ENCODE results near the gene ANGPTL4.
A peak's percentile ranks its signal among the peaks of the same experiment; 100 is the strongest.
"Not testable (repeated sequence)": the region's sequence is repeated elsewhere in the genome, so short reads cannot be mapped to it uniquely, and the experiment has no call there.

ANGPTL4 gene

DNA sequence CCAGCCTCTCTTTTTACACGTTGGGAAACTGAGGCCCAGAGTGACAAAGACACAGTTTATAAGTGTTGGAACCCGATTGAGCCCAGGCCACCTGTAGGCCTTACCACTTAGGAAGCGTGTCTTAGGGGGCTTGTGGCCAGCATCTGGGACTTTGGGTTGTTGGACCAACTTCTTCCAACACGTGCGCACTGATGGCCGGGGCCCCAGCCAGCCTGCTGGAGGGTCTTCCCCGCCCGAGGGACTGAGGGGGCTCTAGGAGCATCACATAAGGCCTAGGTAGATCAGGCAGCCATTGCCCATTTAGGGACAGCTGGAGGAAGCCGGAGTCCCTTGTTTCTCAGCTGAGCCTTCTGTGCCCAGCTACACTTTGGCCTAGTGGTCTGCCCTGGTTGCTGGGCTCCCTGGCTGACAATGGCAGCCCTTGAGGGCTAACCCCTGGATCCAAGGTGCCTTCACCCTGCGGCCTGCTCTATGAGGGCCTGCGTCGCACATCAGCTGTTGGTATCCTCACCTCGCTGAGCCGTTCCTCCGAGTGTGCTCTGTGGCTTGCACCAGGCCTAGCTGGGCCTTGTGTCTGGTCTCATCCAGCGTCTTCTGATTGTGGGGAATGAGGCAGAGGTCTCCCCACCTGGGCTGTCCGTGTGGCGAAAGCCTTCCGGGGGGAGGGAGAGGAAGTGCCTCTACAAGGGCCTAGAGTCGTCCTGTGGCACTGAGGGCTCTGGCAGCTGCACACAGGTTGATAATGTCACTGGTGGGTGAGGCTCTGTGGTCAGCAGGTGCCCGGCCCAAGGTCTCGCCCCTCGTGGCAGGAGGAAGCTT is 27.5 kb downstream of the ANGPTL4 start:
- DNase-seq = no peak

- DNase-seq = no peak
These were observed 28.1 kb downstream of the ANGPTL4 start for GRCh38 chr19:8392017-8392591.

- DNase-seq = no peak
These were observed 29.4 kb downstream of the ANGPTL4 start for GRCh38 chr19:8393192-8393870.

GRCh38 chr19:8393871-8394250 is 29.9 kb downstream of the ANGPTL4 start:
- no peak for DNase-seq

- DNase-seq = no peak
These were observed 31.7 kb downstream of the ANGPTL4 start for GRCh38 chr19:8395621-8396082.

GRCh38 chr19:8396185-8396562 is 32.2 kb downstream of the ANGPTL4 start:
- DNase-seq = no peak

DNA sequence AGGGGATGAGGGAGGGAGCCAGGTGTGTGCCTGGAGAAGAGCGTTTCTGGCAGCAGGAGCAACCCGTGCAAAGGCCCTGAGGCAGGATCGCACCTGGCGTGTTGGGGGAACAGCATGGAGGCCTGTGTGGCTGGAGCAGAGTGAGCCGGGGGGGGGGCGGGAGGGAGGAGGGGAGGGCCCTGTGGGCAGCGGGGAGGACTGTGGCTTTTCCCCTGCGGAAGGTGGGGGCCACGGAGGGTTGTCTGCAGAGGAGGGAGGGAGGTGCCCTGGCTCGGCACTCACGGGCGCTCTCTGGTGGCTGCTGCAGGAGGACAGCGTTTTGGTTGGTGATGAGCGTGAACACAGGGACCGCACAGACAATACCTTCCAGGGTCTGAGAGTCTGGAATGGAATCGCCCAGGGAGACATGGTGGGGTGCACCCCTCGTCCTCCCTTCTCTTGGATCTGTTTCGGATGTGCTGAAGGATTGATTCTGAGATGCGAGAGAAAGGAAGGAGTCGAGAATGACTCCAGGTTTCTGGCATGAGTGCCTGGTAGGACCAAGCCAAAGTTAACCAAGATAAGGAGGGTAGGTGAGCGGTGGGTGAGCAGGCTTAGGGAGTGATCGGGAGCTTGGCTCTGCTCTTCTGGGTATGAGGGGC is 32.7 kb downstream of the ANGPTL4 start:
- DNase-seq = no peak

- DNase-seq = no peak
These were observed 33.3 kb downstream of the ANGPTL4 start for GRCh38 chr19:8397271-8397670.

GRCh38 chr19:8397746-8398310 is 33.9 kb downstream of the ANGPTL4 start:
- no peak for DNase-seq

DNA sequence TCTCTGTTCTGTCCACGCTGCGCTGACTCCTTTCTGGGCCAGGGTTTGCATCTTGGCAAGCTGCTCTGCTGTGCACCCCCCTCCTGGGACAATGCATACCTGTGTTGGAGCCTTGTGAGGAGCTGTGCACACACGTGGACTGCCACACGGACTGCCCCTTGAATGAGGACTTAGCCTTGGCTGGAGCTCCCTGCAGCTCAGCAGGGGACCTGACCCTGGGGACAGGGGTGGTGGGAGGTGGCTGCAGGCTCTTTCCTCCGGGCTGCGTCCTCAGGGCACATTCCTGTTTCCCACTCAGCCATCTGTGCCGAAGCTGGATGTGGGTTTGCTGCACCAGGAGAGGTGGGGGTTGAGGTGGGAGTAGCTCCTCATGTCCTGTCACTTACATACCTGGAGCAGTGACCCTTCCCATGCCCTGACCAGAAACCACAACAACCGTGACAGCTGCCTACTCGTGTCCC is 34.4 kb downstream of the ANGPTL4 start:
- DNase-seq = no peak

DNA sequence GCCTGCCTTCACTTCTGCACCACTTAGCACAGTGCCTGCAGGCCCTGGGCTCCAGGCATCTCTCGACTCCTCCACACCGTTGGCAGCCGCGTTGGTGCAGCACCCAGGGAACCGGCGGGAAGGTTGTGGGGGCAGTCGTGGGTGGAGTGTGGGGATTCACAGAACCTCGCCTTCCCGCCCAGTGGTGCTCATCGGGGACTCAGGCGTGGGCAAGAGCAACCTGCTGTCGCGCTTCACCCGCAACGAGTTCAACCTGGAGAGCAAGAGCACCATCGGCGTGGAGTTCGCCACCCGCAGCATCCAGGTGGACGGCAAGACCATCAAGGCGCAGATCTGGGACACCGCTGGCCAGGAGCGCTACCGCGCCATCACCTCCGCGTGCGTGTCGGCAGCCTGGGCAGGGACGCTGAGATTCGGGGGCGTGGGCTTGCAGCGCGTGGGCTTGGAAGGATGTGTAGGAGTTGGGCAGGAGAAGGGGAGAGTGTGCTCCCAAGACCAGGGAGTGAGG is 35.8 kb downstream of the ANGPTL4 start:
- DNase-seq = no peak

DNA sequence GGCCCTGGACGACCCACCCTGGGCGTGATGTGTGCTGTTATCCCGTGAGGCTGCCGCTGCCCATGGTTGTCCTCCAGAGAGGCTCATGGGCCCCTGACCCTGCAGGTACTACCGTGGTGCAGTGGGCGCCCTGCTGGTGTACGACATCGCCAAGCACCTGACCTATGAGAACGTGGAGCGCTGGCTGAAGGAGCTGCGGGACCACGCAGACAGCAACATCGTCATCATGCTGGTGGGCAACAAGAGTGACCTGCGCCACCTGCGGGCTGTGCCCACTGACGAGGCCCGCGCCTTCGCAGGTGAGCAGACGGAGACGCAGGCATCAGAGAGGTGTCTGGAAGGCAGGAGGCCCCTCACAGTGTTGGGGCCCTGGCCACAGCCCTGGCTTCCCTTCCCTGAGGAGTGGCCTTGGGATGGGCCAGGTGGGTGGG is 38.0 kb downstream of the ANGPTL4 start:
- DNase-seq = no peak

DNA sequence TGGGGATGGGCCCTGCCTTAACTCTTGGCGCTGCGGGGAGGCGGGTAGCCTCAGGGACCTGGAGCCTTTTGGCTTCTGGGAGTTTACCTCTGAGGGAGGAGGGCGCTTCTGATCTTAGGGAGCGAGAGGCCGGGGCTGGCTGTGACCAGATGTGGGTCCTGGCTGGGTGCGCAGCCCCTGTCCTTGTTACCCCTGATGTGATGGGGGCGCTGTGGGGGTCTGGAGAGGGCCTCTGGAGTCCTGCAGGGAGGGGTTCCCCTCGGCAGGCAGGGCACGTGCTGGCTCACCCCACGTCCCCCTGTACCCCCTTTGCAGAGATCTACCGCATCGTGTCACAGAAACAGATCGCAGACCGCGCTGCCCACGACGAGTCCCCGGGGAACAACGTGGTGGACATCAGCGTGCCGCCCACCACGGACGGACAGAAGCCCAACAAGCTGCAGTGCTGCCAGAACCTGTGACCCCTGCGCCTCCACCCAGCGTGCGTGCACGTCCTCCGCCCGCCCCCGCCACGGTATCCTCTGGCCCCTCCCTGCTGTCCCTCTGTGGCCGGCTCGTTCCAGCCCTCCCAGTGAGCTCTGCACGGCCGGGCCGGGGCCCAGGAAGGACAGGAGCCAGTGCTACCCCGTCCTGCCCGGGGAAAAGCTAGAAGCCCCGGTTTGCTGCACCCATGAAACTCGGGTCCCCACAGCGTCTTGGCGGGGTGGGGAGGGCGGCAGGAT is 39.3 kb downstream of the ANGPTL4 start:
- no peak for DNase-seq

DNA sequence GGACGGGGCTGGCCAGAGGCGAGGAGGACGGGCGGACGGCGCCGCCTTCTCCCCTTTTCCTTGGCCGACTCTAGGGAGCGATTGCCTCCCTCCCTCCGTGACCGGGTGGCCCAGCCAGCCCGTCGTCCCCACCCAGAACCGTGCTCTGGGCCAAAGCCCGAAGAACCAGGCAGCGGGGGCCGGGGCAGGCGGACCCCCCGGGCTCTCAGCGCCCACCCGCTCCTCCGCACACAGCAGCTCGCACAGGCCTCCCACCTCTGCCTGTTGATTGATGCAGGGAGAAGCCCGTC is 39.8 kb downstream of the ANGPTL4 start:
- no peak for DNase-seq

DNA sequence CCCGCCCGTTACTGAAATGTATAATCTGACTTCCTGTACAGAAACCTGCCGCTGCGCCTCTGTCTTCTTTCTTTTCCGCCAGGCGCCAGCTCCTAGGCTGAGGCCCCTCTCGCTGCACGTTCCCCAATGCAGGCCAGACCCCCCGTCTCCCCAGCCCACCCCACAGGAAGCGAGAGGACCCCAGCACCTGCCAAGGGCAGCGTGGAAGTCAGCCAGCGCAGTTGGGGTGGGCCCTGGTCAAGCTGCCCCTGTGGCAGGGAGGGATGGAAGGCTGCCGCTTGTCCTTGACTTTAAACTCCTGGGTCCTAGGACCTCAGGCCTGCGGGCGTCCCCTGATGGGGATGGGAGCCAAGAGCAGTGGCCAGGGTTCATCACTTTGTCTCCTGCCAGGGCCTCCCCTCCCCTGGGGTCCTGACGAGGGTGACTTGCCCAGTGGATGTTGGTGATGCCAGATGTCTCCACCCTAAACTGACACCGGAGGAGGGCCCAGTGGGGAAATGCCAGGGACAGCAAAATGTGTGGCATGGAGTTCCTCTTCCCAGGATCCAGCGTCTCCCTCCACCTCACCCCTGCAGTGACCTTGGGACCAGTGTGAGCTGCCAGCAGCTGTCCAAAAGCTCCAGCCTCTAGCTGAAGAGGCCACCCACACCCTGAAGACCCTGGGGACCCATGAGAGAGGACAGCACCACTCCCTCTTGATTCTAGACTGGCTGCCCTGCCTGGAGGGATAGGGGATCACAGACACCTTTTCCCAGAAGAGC is 40.6 kb downstream of the ANGPTL4 start:
- no peak for DNase-seq

DNA sequence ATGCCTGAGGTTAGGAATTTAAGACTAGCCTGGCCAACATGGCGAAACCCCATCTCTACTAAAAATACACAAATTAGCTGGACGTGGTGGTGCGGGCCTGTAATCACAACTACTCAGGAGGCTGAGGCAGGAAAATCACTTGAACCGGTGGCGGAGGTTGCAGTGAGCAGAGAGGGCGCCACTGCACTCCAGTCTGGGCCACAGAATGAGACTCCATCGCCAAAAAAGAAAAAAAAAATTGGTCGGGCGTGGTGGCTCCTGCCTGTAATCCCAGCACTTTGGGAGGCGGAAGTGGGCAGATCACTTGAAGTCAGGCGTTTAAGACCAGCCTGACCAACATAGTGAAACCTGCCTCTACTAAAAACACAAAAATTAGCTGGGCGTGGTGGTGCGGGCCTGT is 46.8 kb downstream of the ANGPTL4 start:
- not testable (repeated sequence) for DNase-seq

- DNase-seq = peak; percentile 64 to 88
These were observed 49.1 kb downstream of the ANGPTL4 start, which contains the start of gene MARCHF2 for GRCh38 chr19:8412783-8413628. TSS of gene MARCHF2 (plus strand) at chr19:8413305. CDS start at chr19:8421841, 8,536 bp downstream.

DNA sequence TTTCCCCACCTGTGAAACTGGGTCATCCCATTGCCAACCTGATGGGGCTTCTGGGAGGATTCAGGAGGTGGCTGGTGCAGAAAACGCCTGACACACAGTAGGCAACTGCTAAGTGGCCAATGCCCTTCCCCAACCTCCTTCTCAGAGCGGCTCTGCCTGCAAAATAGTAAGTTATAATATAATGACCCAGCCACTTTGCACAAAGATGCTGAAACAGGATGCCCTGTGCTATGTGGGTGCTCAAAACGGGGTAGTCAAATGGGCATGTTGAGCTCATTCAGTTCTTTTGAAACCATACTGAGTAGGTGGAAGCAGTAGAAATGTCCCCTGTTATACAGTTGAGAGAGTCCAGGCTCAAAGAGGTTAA is 49.7 kb downstream of the ANGPTL4 start:
- DNase-seq = no peak

GRCh38 chr19:8416796-8417195 is 52.8 kb downstream of the ANGPTL4 start:
- no peak for DNase-seq
